Dermis blood vessel endothelial cell (primary cell): Measurements from ENCODE around the gene IGSF3. TPM values are rescaled to one million over a fixed set of nuclear protein-coding genes. Genes with fewer than 3 reads are reported as not detected.

ENCODE experiments used
- DNase-seq: peaks from one replicate; pipeline ENCODE4 v3.0.0; 2010
- total RNA-seq: library from RNA; depleted of rRNA; stranded (reverse); fragments of >200 nt; gene quantifications from 2 replicates; pipeline ENCODE4 v1.2.3, GENCODE V29; 2014

The IGSF3 gene
- total RNA-seq, 1 donor from 2014 or later, result 29.4 TPM

GRCh38 chr1:116553386-116554115 lies 114.0 kb downstream of the IGSF3 start:
- no peak for DNase-seq

GRCh38 chr1:116546354-116546977 lies 121.1 kb downstream of the IGSF3 start:
- no peak for DNase-seq

- DNase-seq, result no peak
These were observed 122.2 kb downstream of the IGSF3 start for GRCh38 chr1:116545359-116545705.

GRCh38 chr1:116544588-116545358 lies 122.8 kb downstream of the IGSF3 start:
- DNase-seq, result no peak

- DNase-seq, result no peak
These were observed 127.4 kb downstream of the IGSF3 start for GRCh38 chr1:116540088-116540487.

- no peak for DNase-seq
These were observed 129.0 kb downstream of the IGSF3 start for GRCh38 chr1:116538544-116538943.

GRCh38 chr1:116537898-116538297 lies 129.6 kb downstream of the IGSF3 start:
- no peak for DNase-seq

GRCh38 chr1:116537040-116537831 lies 130.3 kb downstream of the IGSF3 start:
- no peak for DNase-seq

- DNase-seq, result no peak
These were observed 133.4 kb downstream of the IGSF3 start for GRCh38 chr1:116534014-116534739.

- DNase-seq, result no peak
These were observed 134.1 kb downstream of the IGSF3 start for GRCh38 chr1:116533429-116533820.

- no peak for DNase-seq
These were observed 134.7 kb downstream of the IGSF3 start for GRCh38 chr1:116532671-116533428.

- no peak for DNase-seq
These were observed 135.6 kb downstream of the IGSF3 start for GRCh38 chr1:116531917-116532316.

GRCh38 chr1:116529681-116530080 lies 137.9 kb downstream of the IGSF3 start:
- DNase-seq, result no peak

- no peak for DNase-seq
These were observed 138.3 kb downstream of the IGSF3 start for GRCh38 chr1:116529199-116529631.

- no peak for DNase-seq
These were observed 139.0 kb downstream of the IGSF3 start for GRCh38 chr1:116528329-116529083.

- DNase-seq, result no peak
These were observed 142.1 kb downstream of the IGSF3 start for GRCh38 chr1:116525440-116525839.
